ENCODE results near the gene ATOX1. TPM values are rescaled to one million over a fixed set of nuclear protein-coding genes. Genes with fewer than 3 reads are reported as not detected.

Gene ATOX1
- total and polyA plus RNA-seq, 4 experiments from 2014 or later, result 28.2 to 64.5 (median 36.9) TPM

DNA sequence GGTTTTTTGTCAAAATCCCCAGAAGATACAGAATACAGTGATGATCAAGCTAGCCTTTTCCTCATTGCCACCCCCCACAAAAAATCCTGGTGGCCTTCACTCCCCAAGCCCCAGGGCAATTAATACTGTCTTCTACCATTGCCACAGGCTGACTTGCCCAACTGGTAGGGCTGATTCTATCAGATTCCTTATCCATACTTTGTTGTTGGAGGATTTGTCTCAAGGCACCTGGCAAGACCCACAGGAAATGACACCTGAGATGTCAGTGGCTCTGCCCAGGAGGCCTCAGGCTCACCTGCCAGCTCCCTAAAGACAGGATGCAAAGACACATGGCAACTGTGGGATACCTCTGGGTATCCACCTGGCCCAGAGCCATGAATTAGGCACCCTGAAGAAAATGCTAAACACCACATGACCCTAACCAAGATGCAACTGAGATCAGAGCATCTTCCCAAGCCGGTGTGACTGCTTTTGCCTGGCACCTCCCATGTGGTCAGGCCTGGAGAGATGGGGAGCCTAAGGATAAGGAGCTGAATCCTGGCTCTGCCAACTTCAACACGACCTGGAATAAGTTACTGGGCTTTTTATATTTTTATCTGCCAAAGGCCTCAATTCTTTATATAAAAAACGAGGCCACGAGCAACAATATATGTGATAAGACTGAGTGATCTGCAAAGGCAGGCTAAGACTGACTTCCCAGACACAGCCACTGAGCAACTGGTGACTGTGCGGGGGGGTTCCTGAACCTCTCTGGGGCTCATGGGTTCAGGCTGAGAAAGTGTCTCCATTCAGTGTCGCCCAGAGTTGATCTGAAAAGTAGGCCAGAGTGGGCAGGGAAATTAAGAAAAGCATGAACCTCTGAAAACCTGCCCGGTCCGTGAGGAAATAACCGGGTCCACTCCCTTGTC, 944 bp downstream of the ATOX1 start:
- H3K27ac ChIP-seq (ENCODE audit: low read depth, low read length), result peak overlapping the region; percentile 85
- H3K4me3 ChIP-seq (ENCODE audit: low read length in 2 of 2), result peak overlapping the region; percentile 90 to 93
- POLR2A ChIA-PET (ENCODE audit: partially characterized antibody), result interaction anchor here (0.7 to 9.8 kb wide), 7 partner anchors 8 to 60 kb away, joined by 3 to 214 read pairs (median 4); partner anchors contain the start of gene G3BP1
- peaks cover 9 to 12% of the 10 kb centered on the region in 2 donors for H3K36me3 Mint-ChIP-seq
- no peaks in the 10 kb centered on the region for H3K9me3 ChIP-seq (ENCODE audit: control insufficient read depth in 1 of 2, low read length in 2 of 2)
- no peaks in the 10 kb centered on the region for H3K36me3 ChIP-seq (ENCODE audit: insufficient read depth, low read length)
- H3K27me3 Mint-ChIP-seq, result no peaks in the 10 kb centered on the region
- peak in 1 of 5 donors; percentile 69 for DNase-seq
- H3K27ac Mint-ChIP-seq, result peak overlapping the region; percentile 77 to 97 (median 95)
- CTCF ChIA-PET (ENCODE audit: partially characterized antibody), result interaction anchor here (1.1 to 3.7 kb wide), 4 partner anchors 14 to 99 kb away, joined by 3 to 21 read pairs (median 7); partner anchors contain the start of gene G3BP1
- peaks cover 38% of the 10 kb centered on the region for H3K4me1 ChIP-seq (ENCODE audit: insufficient read depth, low read length)
- no peaks in the 10 kb centered on the region for H3K9me3 Mint-ChIP-seq
- H3K27me3 ChIP-seq (ENCODE audit: insufficient read depth, low read length), result no peaks in the 10 kb centered on the region
- peak overlapping the region; percentile 86 to 99 (median 91) for H3K4me3 Mint-ChIP-seq
- intact Hi-C loops (cut with micrococcal nuclease), result loop anchor here (1.0 to 10.0 kb wide), 3 partner anchors 14 to 505 kb away; partner anchors contain the start of genes G3BP1 and GM2A
- peaks cover 28 to 61% (median 37%) of the 10 kb centered on the region in 4 donors for H3K4me1 Mint-ChIP-seq

DNA sequence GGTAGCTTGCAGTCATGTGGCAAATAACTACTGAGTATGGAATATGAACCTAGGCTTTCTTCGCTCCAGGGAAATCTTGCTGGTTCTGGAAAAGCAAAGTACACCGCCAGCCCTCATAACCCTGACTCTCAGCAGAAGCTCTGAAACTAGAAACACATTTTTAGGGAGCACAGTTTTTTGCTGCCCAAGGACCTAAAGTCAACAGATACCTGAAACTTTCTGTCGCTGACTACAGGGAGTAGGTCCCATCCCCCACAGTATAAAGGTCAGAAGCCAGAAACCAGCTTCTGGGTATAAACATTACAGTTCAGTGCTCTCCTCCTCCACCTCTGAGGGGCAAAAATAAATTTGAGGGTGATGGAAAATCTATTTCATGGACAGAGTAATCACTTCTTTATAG, 3.0 kb downstream of the ATOX1 start:
- H3K4me1 Mint-ChIP-seq, result peaks cover 31 to 74% (median 45%) of the 10 kb centered on the region in 4 donors
- H3K27ac ChIP-seq (ENCODE audit: low read depth, low read length), result no peak overlapping the region

DNA sequence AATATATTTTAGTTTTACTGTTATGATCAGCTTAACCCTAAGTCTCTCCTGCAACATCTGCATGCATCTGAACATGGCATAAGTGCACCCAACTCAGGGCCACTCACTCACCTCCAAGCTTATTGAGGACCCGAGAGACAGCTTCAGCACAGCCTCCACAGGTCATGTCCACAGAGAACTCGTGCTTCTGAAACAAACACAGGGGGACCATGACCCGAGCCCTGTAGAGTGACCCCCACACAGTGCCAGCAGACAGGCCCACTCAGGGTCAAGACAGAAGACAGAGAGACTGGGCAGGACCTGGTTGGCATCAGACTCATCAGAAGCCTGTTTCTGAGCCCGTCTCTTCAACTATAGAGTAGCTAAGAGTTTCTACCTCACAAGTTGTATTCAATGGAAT, 6.8 kb downstream of the ATOX1 start:
- Histone ChIP-seq H3K9me3 (ENCODE audit: control insufficient read depth in 1 of 2, low read length in 2 of 2) (no peaks in the 10 kb centered on the region), H3K4me1 (ENCODE audit: insufficient read depth, low read length) (peaks cover 36% of the 10 kb centered on the region), H3K27me3 (ENCODE audit: insufficient read depth, low read length) (no peaks in the 10 kb centered on the region), H3K36me3 (ENCODE audit: insufficient read depth, low read length) (peaks cover 2% of the 10 kb centered on the region), H3K4me3 (ENCODE audit: low read length in 2 of 2) (no peak overlapping the region), H3K27ac (ENCODE audit: low read depth, low read length) (no peak overlapping the region)
- POLR2A ChIA-PET (ENCODE audit: partially characterized antibody), result interaction anchor here (1.1 to 7.3 kb wide), 2 partner anchors 15 to 20 kb away, joined by 3 to 56 read pairs; partner anchors contain the start of gene G3BP1
- Mint-ChIP-seq H3K27ac (peak overlapping the region in 3 of 7 donors; percentile 22 to 53 (median 51)), H3K9me3 (no peaks in the 10 kb centered on the region), H3K36me3 (peaks cover 12 to 22% of the 10 kb centered on the region in 2 donors), H3K4me3 (no peak overlapping the region), H3K4me1 (peaks cover 22 to 66% (median 39%) of the 10 kb centered on the region in 4 donors), H3K27me3 (no peaks in the 10 kb centered on the region)
- CTCF ChIA-PET (ENCODE audit: partially characterized antibody), result interaction anchor here (1.4 to 2.9 kb wide), 4 partner anchors 11 to 93 kb away, joined by 5 to 22 read pairs (median 6); no protein-coding TSS in a partner anchor
- DNase-seq, result no peak
- intact Hi-C loops (cut with micrococcal nuclease), result loop anchor here (10.0 kb wide), 1 partner anchor 393 kb away; no protein-coding TSS in a partner anchor

More for the DNA sequence above, 3.0 kb downstream of the ATOX1 start:
- CTCF ChIA-PET (ENCODE audit: partially characterized antibody), result interaction anchor here (1.1 to 1.4 kb wide), 2 partner anchors 11 to 15 kb away, joined by 3 to 5 read pairs; no protein-coding TSS in a partner anchor
- Histone ChIP-seq H3K4me1 (ENCODE audit: insufficient read depth, low read length) (peaks cover 42% of the 10 kb centered on the region), H3K9me3 (ENCODE audit: control insufficient read depth in 1 of 2, low read length in 2 of 2) (no peaks in the 10 kb centered on the region), H3K27me3 (ENCODE audit: insufficient read depth, low read length) (no peaks in the 10 kb centered on the region), H3K36me3 (ENCODE audit: insufficient read depth, low read length) (peaks cover 2% of the 10 kb centered on the region), H3K4me3 (ENCODE audit: low read length in 2 of 2) (no peak overlapping the region)
- Mint-ChIP-seq H3K4me3 (peak overlapping the region in 4 of 8 donors; percentile 10 to 35 (median 22)), H3K9me3 (no peaks in the 10 kb centered on the region), H3K27ac (peak overlapping the region in 4 of 7 donors; percentile 35 to 64 (median 44)), H3K27me3 (no peaks in the 10 kb centered on the region), H3K36me3 (peaks cover 12 to 18% of the 10 kb centered on the region in 2 donors)
- POLR2A ChIA-PET (ENCODE audit: partially characterized antibody), result interaction anchor here (1.0 to 9.8 kb wide), 2 partner anchors 10 to 16 kb away, joined by 4 to 214 read pairs; partner anchors contain the start of gene G3BP1
- intact Hi-C loops (cut with micrococcal nuclease), result loop anchor here (5.0 to 10.0 kb wide), 2 partner anchors 389 to 503 kb away; partner anchors contain the start of gene GM2A
- DNase-seq, result no peak

DNA sequence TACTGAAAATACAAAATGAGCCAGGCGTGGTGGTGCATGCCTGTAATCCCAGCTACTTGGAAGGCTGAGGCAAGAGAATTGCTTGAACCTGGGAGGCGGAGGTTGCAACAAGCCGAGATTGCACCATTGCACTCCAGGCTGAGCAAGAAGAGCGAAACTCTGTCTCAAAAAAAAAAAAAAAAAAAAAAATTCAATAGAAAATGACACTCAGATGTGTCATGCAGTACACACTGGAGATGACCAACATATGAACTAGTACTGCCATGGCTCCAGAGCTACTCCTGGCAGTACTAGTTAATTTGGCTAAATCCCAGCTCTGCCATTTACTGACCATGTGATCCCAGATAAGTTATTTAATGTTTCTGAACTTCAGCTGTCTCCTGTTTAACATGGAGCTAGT, 7.3 kb downstream of the ATOX1 start:
- ChIA-PET POLR2A (ENCODE audit: partially characterized antibody) (interaction anchor here (0.6 to 7.3 kb wide), 2 partner anchors 18 to 21 kb away, joined by 3 to 56 read pairs; partner anchors contain the start of gene G3BP1), CTCF (ENCODE audit: partially characterized antibody) (interaction anchor here (1.5 to 2.9 kb wide), 2 partner anchors 11 to 92 kb away, joined by 5 to 22 read pairs; no protein-coding TSS in a partner anchor)
- no peaks in the 10 kb centered on the region for H3K27me3 Mint-ChIP-seq
- H3K4me1 Mint-ChIP-seq, result peaks cover 23 to 66% (median 39%) of the 10 kb centered on the region in 4 donors
- H3K27ac ChIP-seq (ENCODE audit: low read depth, low read length), result no peak overlapping the region
- no peaks in the 10 kb centered on the region for H3K9me3 Mint-ChIP-seq
- H3K4me1 ChIP-seq (ENCODE audit: insufficient read depth, low read length), result peaks cover 36% of the 10 kb centered on the region
- no peaks in the 10 kb centered on the region for H3K27me3 ChIP-seq (ENCODE audit: insufficient read depth, low read length)
- H3K4me3 Mint-ChIP-seq, result no peak overlapping the region
- H3K4me3 ChIP-seq (ENCODE audit: low read length in 2 of 2), result no peak overlapping the region
- H3K9me3 ChIP-seq (ENCODE audit: control insufficient read depth in 1 of 2, low read length in 2 of 2), result no peaks in the 10 kb centered on the region
- intact Hi-C loops (cut with micrococcal nuclease), result loop anchor here (10.0 kb wide), 1 partner anchor 394 kb away; no protein-coding TSS in a partner anchor
- peak overlapping the region in 1 of 7 donors; percentile 7 for H3K27ac Mint-ChIP-seq
- H3K36me3 Mint-ChIP-seq, result peaks cover 12 to 26% of the 10 kb centered on the region in 2 donors
- no peak for DNase-seq
- peaks cover 2% of the 10 kb centered on the region for H3K36me3 ChIP-seq (ENCODE audit: insufficient read depth, low read length)

DNA sequence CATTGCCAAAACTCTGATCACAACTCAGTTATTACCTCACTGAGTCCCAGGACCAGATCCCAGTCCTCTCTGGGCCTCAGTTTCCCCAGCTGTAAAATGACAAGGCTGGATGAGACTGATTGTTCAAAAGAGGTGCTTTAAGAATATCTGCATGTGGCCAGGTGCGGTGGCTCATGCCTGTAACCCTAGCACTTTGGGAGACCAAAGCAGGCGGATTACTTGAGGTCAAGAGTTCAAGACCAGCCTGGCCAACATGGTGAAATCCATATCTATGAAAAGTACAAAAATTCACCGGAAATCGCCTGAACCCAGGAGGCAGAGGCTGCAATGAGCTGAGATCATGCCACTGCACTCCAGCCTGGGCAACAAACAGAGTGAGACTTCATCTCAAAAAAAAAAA, 8.3 kb downstream of the ATOX1 start:
- Mint-ChIP-seq H3K27me3 (no peaks in the 10 kb centered on the region), H3K4me1 (peaks cover 29 to 67% (median 43%) of the 10 kb centered on the region in 4 donors), H3K36me3 (peaks cover 12 to 32% of the 10 kb centered on the region in 2 donors), H3K9me3 (no peaks in the 10 kb centered on the region), H3K4me3 (peak overlapping the region in 4 of 8 donors; percentile 39 to 75 (median 54)), H3K27ac (peak overlapping the region; percentile 87 to 94 (median 90))
- ChIA-PET CTCF (ENCODE audit: partially characterized antibody) (interaction anchor here (1.5 to 2.3 kb wide), 2 partner anchors 10 to 91 kb away, joined by 5 to 14 read pairs; no protein-coding TSS in a partner anchor), POLR2A (ENCODE audit: partially characterized antibody) (interaction anchor here (0.8 to 7.3 kb wide), 2 partner anchors 8 to 22 kb away, joined by 3 to 56 read pairs; partner anchors contain the start of genes ATOX1 and G3BP1)
- no peaks in the 10 kb centered on the region for H3K27me3 ChIP-seq (ENCODE audit: insufficient read depth, low read length)
- no peak for DNase-seq
- H3K4me1 ChIP-seq (ENCODE audit: insufficient read depth, low read length), result peaks cover 41% of the 10 kb centered on the region
- H3K9me3 ChIP-seq (ENCODE audit: control insufficient read depth in 1 of 2, low read length in 2 of 2), result no peaks in the 10 kb centered on the region
- peak overlapping the region; percentile 46 for H3K27ac ChIP-seq (ENCODE audit: low read depth, low read length)
- intact Hi-C loops (cut with micrococcal nuclease), result loop anchor here (10.0 kb wide), 1 partner anchor 395 kb away; no protein-coding TSS in a partner anchor
- no peak overlapping the region for H3K4me3 ChIP-seq (ENCODE audit: low read length in 2 of 2)
- peaks cover 2% of the 10 kb centered on the region for H3K36me3 ChIP-seq (ENCODE audit: insufficient read depth, low read length)

DNA sequence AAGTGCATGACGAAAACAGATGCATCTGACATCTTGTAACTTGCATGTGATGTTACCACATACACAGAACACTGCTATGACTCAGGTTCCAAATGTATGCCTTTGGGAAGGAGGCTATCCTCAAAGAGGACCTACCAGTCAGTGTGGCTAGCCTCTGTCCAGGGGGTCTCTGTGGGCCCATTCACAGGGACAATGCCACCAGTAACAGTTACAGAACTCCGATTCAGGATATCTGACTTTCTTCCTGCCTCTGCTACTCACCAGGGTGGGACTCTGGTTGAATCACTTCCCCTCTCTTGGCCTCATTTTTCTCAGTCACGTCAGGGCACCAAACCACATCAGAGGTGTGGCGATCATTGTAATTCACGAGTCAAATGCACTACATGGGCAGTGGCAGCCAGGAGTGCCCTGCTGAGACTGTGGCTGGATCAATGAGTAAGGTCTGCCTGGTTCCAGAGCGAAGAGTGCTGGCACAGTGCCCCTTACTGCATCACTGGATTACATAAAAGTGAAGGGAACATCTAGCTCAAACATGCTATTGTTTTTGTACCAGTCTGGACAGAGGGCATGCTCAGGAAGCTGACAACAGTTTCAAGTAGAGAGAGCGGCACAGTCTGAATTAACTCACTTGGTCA, 13.2 kb downstream of the ATOX1 start:
- Histone ChIP-seq H3K27me3 (ENCODE audit: insufficient read depth, low read length) (no peaks in the 10 kb centered on the region), H3K27ac (ENCODE audit: low read depth, low read length) (peak overlapping the region; percentile 43), H3K36me3 (ENCODE audit: insufficient read depth, low read length) (no peaks in the 10 kb centered on the region), H3K9me3 (ENCODE audit: control insufficient read depth in 1 of 2, low read length in 2 of 2) (no peaks in the 10 kb centered on the region), H3K4me1 (ENCODE audit: insufficient read depth, low read length) (peaks cover 48% of the 10 kb centered on the region), H3K4me3 (ENCODE audit: low read length in 2 of 2) (no peak overlapping the region)
- peaks cover 29 to 59% (median 42%) of the 10 kb centered on the region in 4 donors for H3K4me1 Mint-ChIP-seq
- H3K9me3 Mint-ChIP-seq, result no peaks in the 10 kb centered on the region
- peaks cover 22 to 51% of the 10 kb centered on the region in 2 donors for H3K36me3 Mint-ChIP-seq
- intact Hi-C loops (cut with micrococcal nuclease), result loop anchor here (2.0 kb wide), 1 partner anchor 26 kb away; the partner anchor contains the start of gene G3BP1
- DNase-seq, result peak; percentile 6 to 70 (median 20)
- CTCF ChIA-PET (ENCODE audit: partially characterized antibody), result interaction anchor here (1.2 to 1.6 kb wide), 4 partner anchors 9 to 87 kb away, joined by 3 to 4 read pairs (median 3); no protein-coding TSS in a partner anchor
- peak overlapping the region; percentile 73 to 94 (median 89) for H3K27ac Mint-ChIP-seq
- no peaks in the 10 kb centered on the region for H3K27me3 Mint-ChIP-seq
- peak overlapping the region in 6 of 8 donors; percentile 16 to 74 (median 48) for H3K4me3 Mint-ChIP-seq
- POLR2A ChIA-PET (ENCODE audit: partially characterized antibody), result interaction anchor here (0.5 to 1.2 kb wide), 3 partner anchors 10 to 26 kb away, joined by 3 to 4 read pairs (median 3); partner anchors contain the start of gene G3BP1
